Upper lobe of right lung (tissue), 1 donor: ENCODE measurements around the gene AKIRIN2. TPM values are rescaled to one million over a fixed set of nuclear protein-coding genes. Genes with fewer than 3 reads are reported as not detected.
A peak's percentile ranks its signal among the peaks of the same experiment; 100 is the strongest.

Experiments used
- ATAC-seq: fragments of 200-7000 bp; cut with Tn5 transposase; one replicate; pipeline ENCODE4 v1.9.1; 2020; ENCODE audit warnings: mild to moderate bottlenecking, moderate library complexity
- DNase-seq: peaks from one replicate; pipeline ENCODE4 v3.0.0-alpha.2; 2020
- H3K27ac ChIP-seq: fragments of 200-600 bp; one replicate; pipeline ENCODE4 v1.8.0; 2022
- H3K27me3 ChIP-seq: fragments of 200-600 bp; one replicate; pipeline ENCODE4 v1.8.0; 2022; ENCODE audit warnings: mild to moderate bottlenecking
- H3K36me3 ChIP-seq: fragments of 200-600 bp; one replicate; pipeline ENCODE4 v1.8.0; 2022
- H3K4me1 ChIP-seq: fragments of 200-600 bp; one replicate; pipeline ENCODE4 v1.8.0; 2022
- H3K4me3 ChIP-seq: fragments of 200-600 bp; one replicate; pipeline ENCODE4 v1.8.0; 2022; ENCODE audit warnings: mild to moderate bottlenecking
- H3K9me3 ChIP-seq: fragments of 200-600 bp; one replicate; pipeline ENCODE4 v1.8.0; 2022
- intact Hi-C: fragments of 100-400 bp; cut with DNase I; formaldehyde crosslinking; loops from one replicate; pipeline ENCODE4 v1.11.0; 2022
- total RNA-seq: library from RNA; stranded (reverse); fragmentation: NEBNext Ultra II Directional; extraction: Animal tissue kit (Norgen Biotek cat#: 25700); gene quantifications from one replicate; pipeline ENCODE4 v1.2.1, GENCODE V29; 2021
- TF ChIP-seq, protein P1 (sequence below): fragments of 200-600 bp; IDR thresholded peaks from one replicate; pipeline ENCODE4 v1.8.0; 2022; ENCODE audit warnings: antibody characterized with exemption
- donor health status: DM: no; HTN: yes; CAD: no; lungs with severe emphysema.

AKIRIN2 gene
- total RNA-seq, 1 donor from 2014 or later = 56.6 TPM

DNA sequence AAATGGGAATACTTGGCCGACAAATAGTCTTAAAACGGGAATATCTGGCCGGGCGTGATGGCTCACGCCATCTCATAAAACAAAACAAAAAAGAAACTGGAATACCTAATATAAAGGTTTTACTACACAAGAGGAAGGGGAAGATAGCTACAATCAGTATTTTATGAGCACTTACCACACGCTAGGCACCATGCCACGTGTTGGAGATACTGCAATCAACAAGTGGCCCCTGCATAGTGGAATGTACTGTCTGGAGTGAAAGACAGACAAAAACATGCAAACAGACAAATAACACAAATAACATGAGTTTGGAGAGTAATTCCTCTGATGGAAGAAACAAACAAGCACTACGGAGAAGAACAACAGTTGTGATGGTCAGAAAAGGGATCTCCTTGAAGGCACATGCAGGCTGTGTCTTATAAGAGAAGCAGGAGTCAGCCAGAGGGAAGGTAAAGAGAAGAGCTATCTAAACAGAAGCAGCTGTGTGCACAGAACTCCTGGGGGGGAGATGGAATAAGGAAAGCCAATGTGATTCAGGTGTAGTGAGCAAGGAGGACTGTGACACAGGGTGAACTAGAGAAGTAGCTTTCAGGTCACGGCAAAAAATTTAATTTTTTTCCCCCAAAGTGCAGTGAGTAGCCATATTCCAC lies 39.1 kb upstream of the AKIRIN2 start:
- no peaks in the 10 kb centered on the region for H3K36me3 ChIP-seq

DNA sequence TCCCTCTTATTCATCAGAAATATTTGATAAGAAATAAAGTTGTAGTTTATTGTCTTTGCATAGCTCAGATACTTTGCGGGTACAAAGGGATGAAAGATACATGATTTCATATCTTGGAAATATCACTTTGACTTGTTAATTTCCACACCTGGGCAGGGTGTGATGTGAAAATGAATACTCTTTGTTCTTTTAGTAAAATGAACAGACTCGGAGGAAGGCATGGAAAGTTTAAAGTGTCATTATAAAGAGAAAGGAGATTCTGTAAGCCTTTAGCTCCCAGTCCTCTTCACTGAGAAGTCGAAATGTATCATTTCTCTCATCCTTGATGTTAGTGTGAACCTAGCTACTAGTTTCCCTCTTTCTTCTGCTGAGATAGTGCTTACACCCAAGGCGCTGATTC lies 36.7 kb upstream of the AKIRIN2 start:
- H3K4me1 ChIP-seq = no peaks in the 10 kb centered on the region
- H3K9me3 ChIP-seq = no peaks in the 10 kb centered on the region
- TF ChIP-seq, protein P1, sequence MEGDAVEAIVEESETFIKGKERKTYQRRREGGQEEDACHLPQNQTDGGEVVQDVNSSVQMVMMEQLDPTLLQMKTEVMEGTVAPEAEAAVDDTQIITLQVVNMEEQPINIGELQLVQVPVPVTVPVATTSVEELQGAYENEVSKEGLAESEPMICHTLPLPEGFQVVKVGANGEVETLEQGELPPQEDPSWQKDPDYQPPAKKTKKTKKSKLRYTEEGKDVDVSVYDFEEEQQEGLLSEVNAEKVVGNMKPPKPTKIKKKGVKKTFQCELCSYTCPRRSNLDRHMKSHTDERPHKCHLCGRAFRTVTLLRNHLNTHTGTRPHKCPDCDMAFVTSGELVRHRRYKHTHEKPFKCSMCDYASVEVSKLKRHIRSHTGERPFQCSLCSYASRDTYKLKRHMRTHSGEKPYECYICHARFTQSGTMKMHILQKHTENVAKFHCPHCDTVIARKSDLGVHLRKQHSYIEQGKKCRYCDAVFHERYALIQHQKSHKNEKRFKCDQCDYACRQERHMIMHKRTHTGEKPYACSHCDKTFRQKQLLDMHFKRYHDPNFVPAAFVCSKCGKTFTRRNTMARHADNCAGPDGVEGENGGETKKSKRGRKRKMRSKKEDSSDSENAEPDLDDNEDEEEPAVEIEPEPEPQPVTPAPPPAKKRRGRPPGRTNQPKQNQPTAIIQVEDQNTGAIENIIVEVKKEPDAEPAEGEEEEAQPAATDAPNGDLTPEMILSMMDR = no peak
- no peaks in the 10 kb centered on the region for H3K36me3 ChIP-seq
- no peak for DNase-seq
- no peak overlapping the region for H3K4me3 ChIP-seq
- no peak overlapping the region for H3K27ac ChIP-seq
- H3K27me3 ChIP-seq = no peaks in the 10 kb centered on the region
- ATAC-seq = no peak
- intact Hi-C loops = no loop called here

More for the DNA sequence above, 39.1 kb upstream of the AKIRIN2 start:
- Histone ChIP-seq H3K9me3 (no peaks in the 10 kb centered on the region), H3K4me1 (no peaks in the 10 kb centered on the region), H3K4me3 (no peak overlapping the region), H3K27me3 (no peaks in the 10 kb centered on the region), H3K27ac (no peak overlapping the region)
- DNase-seq (no peak), ATAC-seq (no peak)
- TF ChIP-seq, protein P1 = no peak
- intact Hi-C loops = no loop called here

DNA sequence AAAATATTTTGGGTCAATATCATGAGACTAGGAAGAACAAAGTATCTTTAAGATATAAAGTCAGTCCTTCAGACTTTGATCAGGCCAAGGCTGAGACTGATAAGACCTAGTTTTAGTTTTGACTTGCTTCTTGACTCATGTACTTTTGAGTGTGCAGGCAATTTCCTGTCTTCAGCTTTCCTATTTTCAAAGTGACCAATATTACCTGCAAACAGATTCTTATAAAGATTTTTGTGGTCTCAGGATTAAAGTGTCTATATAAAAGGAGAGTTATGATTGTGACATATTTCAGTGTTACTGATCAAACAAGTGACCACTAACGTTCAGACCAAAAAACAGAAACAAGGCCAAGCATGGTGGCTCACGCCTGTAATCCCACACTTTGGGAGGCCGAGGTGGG lies 36.0 kb upstream of the AKIRIN2 start:
- H3K4me1 ChIP-seq = no peaks in the 10 kb centered on the region
- no peaks in the 10 kb centered on the region for H3K9me3 ChIP-seq
- no peak overlapping the region for H3K27ac ChIP-seq
- no peak for ATAC-seq
- no peak overlapping the region for H3K4me3 ChIP-seq
- DNase-seq = no peak
- intact Hi-C loops = no loop called here
- TF ChIP-seq, protein P1 = no peak
- no peaks in the 10 kb centered on the region for H3K27me3 ChIP-seq
- no peaks in the 10 kb centered on the region for H3K36me3 ChIP-seq

DNA sequence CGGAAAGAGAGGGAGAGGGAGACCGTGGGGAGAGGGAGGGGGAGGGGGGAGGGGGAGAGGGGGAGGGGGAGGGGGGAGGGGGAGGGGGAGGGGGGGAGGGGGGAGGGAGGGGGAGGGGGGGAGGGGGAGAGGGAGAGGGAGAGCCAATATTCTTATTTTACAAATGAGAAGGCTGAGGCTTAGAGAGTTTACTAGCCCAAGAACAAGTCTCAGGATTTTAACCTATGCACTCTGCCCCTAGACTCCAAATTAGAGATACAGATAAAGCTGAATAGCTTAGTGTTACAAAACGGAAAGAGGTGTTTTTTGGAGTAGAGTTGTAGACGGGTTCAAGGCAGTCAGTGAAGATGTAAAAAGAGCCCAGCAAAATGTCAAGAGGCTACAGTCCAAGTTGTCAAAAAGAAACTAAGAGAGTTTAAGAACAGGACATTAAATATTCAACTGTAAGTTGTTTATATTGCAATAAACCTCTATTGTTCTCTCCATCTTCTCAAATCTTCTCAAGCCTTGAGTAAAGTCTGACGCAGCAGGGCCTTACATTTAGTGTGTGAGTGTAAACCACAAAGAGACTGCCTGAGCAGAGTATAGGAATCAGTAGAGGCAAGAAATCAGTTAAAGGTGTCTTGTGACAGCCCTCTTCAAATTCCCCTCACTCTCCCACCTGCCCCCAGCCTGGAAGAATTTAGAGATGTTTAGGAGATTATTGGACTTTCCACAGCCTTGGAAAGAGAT lies 34.9 kb upstream of the AKIRIN2 start:
- no peak overlapping the region for H3K4me3 ChIP-seq
- DNase-seq = no peak
- no peaks in the 10 kb centered on the region for H3K27me3 ChIP-seq
- no peak for ATAC-seq
- no peaks in the 10 kb centered on the region for H3K9me3 ChIP-seq
- H3K36me3 ChIP-seq = no peaks in the 10 kb centered on the region
- H3K27ac ChIP-seq = no peak overlapping the region
- TF ChIP-seq, protein P1 = no peak
- peaks cover 9% of the 10 kb centered on the region for H3K4me1 ChIP-seq
- intact Hi-C loops = no loop called here

DNA sequence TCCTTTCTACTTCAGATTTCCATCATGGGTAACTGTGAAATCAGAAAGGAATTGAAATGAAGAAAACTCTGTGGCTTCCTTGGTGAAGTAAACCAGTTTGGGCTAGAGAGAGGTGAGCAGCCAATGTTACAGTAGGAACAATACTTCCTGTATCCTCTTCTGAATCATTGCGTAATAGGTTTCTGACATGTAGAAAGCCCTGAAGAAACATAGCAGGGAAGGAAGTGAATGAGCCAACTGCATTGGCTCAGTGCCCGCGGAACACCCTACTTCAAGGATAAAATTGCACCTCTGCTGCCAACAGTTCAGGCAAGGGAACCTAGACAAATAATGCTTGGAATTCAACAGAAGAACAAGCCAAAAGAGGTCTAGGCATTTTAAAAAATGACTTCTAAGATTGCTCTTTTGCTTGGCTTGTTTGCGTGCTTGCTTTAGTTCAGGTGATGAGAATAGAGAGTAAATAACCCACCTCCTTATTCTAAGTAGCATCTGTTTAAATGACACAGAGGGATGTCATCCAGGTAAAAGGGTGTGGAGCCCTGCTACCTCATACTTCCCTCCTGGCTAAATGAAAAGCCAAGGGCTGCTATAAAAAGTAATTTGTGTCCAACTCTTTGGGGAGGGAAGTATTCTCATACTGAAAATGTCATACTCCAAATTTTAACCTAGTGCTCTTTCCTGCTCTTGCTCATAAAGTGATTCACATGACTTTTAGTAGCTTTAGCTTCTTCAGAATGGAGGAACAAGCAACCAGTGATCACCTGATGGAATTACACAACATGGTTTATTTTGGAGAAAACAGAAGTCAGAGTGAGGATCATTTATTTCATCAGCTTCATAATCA lies 30.0 kb upstream of the AKIRIN2 start:
- Histone ChIP-seq H3K27me3 (no peaks in the 10 kb centered on the region), H3K36me3 (no peaks in the 10 kb centered on the region), H3K4me1 (peaks cover 24% of the 10 kb centered on the region), H3K27ac (peak overlapping the region; percentile 65), H3K9me3 (no peaks in the 10 kb centered on the region), H3K4me3 (no peak overlapping the region)
- TF ChIP-seq, protein P1 = no peak
- peak; percentile 96 for ATAC-seq
- intact Hi-C loops = no loop called here
- peak; percentile 93 for DNase-seq
